B cell (primary cell): ENCODE measurements around the gene SYNGAP1. TPM values are rescaled to one million over a fixed set of nuclear protein-coding genes. Genes with fewer than 3 reads are reported as not detected.

Source experiments
- ATAC-seq: fragments of 200-7000 bp; cut with Tn5 transposase; one replicate; pipeline ENCODE4 v1.10.0; 2021; ENCODE audit warnings: low read depth, mild to moderate bottlenecking, moderate number of reproducible peaks, moderate library complexity
- CTCF ChIA-PET: fragments of 350-600 bp; sonication (Branson Sonifier 250); formaldehyde crosslinking; loops from one replicate; lab custom pipeline; 2021; ENCODE audit warnings: antibody characterized with exemption, inconsistent platforms; lab: Charles Lee
- POLR2A ChIA-PET: fragments of 350-600 bp; sonication (Branson Sonifier 250); formaldehyde crosslinking; loops from one replicate; lab custom pipeline; 2021; ENCODE audit warnings: antibody characterized with exemption; lab: Charles Lee
- DNase-seq: peaks from one replicate; pipeline ENCODE4 v3.0.0; 2013
- H2AFZ ChIP-seq: 2 replicates; pipeline ENCODE4 v1.6.1; 2012; ENCODE audit warnings: mild to moderate bottlenecking, low read depth, low read length; ENCODE audit not compliant: insufficient read depth, poor library complexity, severe bottlenecking
- H3K27ac ChIP-seq, 2 donors: 1 replicate in 1 of 2; 2 replicates in 1 of 2; pipeline ENCODE4 v1.5.1; 2012 to 2013; ENCODE audit warnings: low read length in 2 of 2, mild to moderate bottlenecking in 2 of 2, moderate library complexity in 1 of 2
- H3K27me3 ChIP-seq, 4 experiments: fragments of 200-600 bp in 1 of 4; sonication (generic) in 1 of 4; replicated peaks in 1 of 4; 1 replicate in 2 of 4; 2 replicates in 2 of 4; pipeline versions ENCODE4 v1.6.1 to v1.7.0; 2013 to 2016; ENCODE audit warnings: low read length in 3 of 4, mild to moderate bottlenecking in 2 of 4, mixed read lengths in 1 of 4, moderate library complexity in 1 of 4; ENCODE audit not compliant: insufficient read depth in 4 of 4, control insufficient read depth in 3 of 4; ENCODE audit errors: control extremely low read depth in 1 of 4
- H3K36me3 ChIP-seq, 2 experiments: replicated peaks in 1 of 2; 1 replicate in 1 of 2; 2 replicates in 1 of 2; pipeline versions ENCODE4 v1.6.1 to v1.7.1; 2013; ENCODE audit warnings: low read length in 1 of 2; ENCODE audit not compliant: insufficient read depth in 2 of 2, control insufficient read depth in 1 of 2; ENCODE audit errors: control extremely low read depth in 1 of 2, extremely low read depth in 1 of 2
- H3K4me1 ChIP-seq, 2 donors: fragments of 200-600 bp in 1 of 2; sonication (generic) in 1 of 2; 1 replicate in 1 of 2; 2 replicates in 1 of 2; pipeline versions ENCODE4 v1.5.1 to v1.6.1; 2013 to 2017; ENCODE audit warnings: low read length in 2 of 2; ENCODE audit not compliant: control insufficient read depth in 2 of 2, insufficient read depth in 2 of 2
- H3K4me2 ChIP-seq: replicated peaks from 2 replicates; pipeline ENCODE3; 2012; ENCODE audit warnings: mild to moderate bottlenecking, low read depth, low read length; ENCODE audit not compliant: poor library complexity, severe bottlenecking
- H3K4me3 ChIP-seq, 5 experiments: fragments of 200-600 bp in 1 of 5; sonication (generic) in 1 of 5; 1 replicate in 3 of 5; 2 replicates in 2 of 5; pipeline versions ENCODE4 v1.5.1 to v1.7.0; 2011 to 2016; ENCODE audit warnings: low read length in 4 of 5, mild to moderate bottlenecking in 4 of 5, low read depth in 2 of 5, control low read depth in 1 of 5, moderate library complexity in 1 of 5; ENCODE audit not compliant: insufficient read depth in 1 of 5; ENCODE audit errors: control extremely low read depth in 1 of 5, extremely low read depth in 1 of 5
- H3K79me2 ChIP-seq: fragments of 200-600 bp; sonication (generic); one replicate; pipeline ENCODE4 v1.6.0; 2016; ENCODE audit warnings: low read length; ENCODE audit not compliant: control insufficient read depth, insufficient read depth
- H3K9ac ChIP-seq: fragments of 200-600 bp; sonication (generic); 2 replicates; pipeline ENCODE4 v1.6.1; 2017; ENCODE audit warnings: mild to moderate bottlenecking, low read length, moderate library complexity
- H3K9me3 ChIP-seq, 3 donors: one replicate each; pipeline versions ENCODE4 v1.6.1 to v1.7.1; 2013; ENCODE audit warnings: low read length in 2 of 3; ENCODE audit not compliant: control insufficient read depth in 2 of 3, insufficient read depth in 1 of 3; ENCODE audit errors: control extremely low read depth in 1 of 3
- H4K20me1 ChIP-seq: 2 replicates; pipeline ENCODE4 v1.6.0; 2012; ENCODE audit warnings: mild to moderate bottlenecking, low read length; ENCODE audit not compliant: insufficient read depth, control insufficient read depth, poor library complexity, severe bottlenecking
- H3K27ac Mint-ChIP-seq: one replicate; pipeline ENCODE4 v1.8.0; 2021; ENCODE audit warnings: mixed read lengths
- H3K27me3 Mint-ChIP-seq: one replicate; pipeline ENCODE4 v1.8.0; 2021; ENCODE audit warnings: mixed read lengths
- H3K4me1 Mint-ChIP-seq: one replicate; pipeline ENCODE4 v1.8.0; 2021; ENCODE audit warnings: mixed read lengths
- H3K4me3 Mint-ChIP-seq: one replicate; pipeline ENCODE4 v1.8.0; 2021; ENCODE audit warnings: mixed read lengths
- H3K9me3 Mint-ChIP-seq: one replicate; pipeline ENCODE4 v1.8.0; 2022; ENCODE audit warnings: mixed read lengths; ENCODE audit not compliant: insufficient read depth
- CTCF ChIP-seq: fragments of 200-600 bp; IDR thresholded peaks from one replicate; pipeline ENCODE4 v1.8.0; 2022; ENCODE audit warnings: antibody characterized with exemption, mild to moderate bottlenecking
- EZH2 ChIP-seq: IDR thresholded peaks from 2 replicates; pipeline ENCODE4 v1.6.1; 2012; ENCODE audit warnings: borderline replicate concordance, low read depth, mild to moderate bottlenecking, moderate library complexity, low read length; ENCODE audit not compliant: insufficient read depth, poor library complexity, severe bottlenecking
- WGBS: methylation state at CpG from one replicate; pipeline ENCODE4 v1.1.5; 2013; ENCODE audit warnings: missing lambda C conversion rate; ENCODE audit not compliant: insufficient coverage; 5-methylcytosine and 5-hydroxymethylcytosine counted together
- intact Hi-C: fragments of 100-400 bp; cut with micrococcal nuclease; formaldehyde crosslinking; loops from one replicate; pipeline ENCODE4 v1.10.0; 2022
- polyA plus RNA-seq: library from polyadenylated mRNA; depleted of rRNA; stranded (reverse); fragments of >200 nt; gene quantifications from 2 replicates; pipeline ENCODE4 v1.2.3, GENCODE V29; 2012
- total RNA-seq, 2 donors: library from RNA; stranded (reverse); fragments of 120-200 nt in 1 of 2; gene quantifications; 1 replicate in 1 of 2; 2 replicates in 1 of 2; pipeline versions ENCODE4 v1.2.3 to v1.2.4, GENCODE V29; 2013 to 2022

The SYNGAP1 gene
- total and polyA plus RNA-seq, 2 donors (not counting 1 experiment from before 2014, with no cell fraction given) = 18.6 to 43.0 TPM

- TF ChIP-seq CTCF (no peak), EZH2 (no peak)
- H3K4me2 ChIP-seq = no peak overlapping the region
- H3K79me2 ChIP-seq = peaks cover 25% of the 10 kb centered on the region
- ATAC-seq (no peak), DNase-seq (no peak)
- H3K27ac ChIP-seq = no peak overlapping the region
- no peak overlapping the region for H3K9ac ChIP-seq
- ChIA-PET POLR2A (no interaction called here), CTCF (no interaction called here)
- no peak overlapping the region for H3K4me3 ChIP-seq
- Mint-ChIP-seq H3K4me1 (peaks cover 56% of the 10 kb centered on the region), H3K27ac (peak overlapping the region; percentile 54), H3K9me3 (no peaks in the 10 kb centered on the region), H3K4me3 (no peak overlapping the region), H3K27me3 (peaks cover 4% of the 10 kb centered on the region)
- peaks cover 33 to 50% of the 10 kb centered on the region in 2 donors for H3K4me1 ChIP-seq
- H3K36me3 ChIP-seq = peaks cover 0 to 7% of the 10 kb centered on the region in 2 experiments
- 85% methylated on average over 6 of the region's 6 CpGs for WGBS
- no peak overlapping the region for H2AFZ ChIP-seq
- no peaks in the 10 kb centered on the region for H4K20me1 ChIP-seq
- H3K9me3 ChIP-seq = no peaks in the 10 kb centered on the region
- intact Hi-C loops = no loop called here
- H3K27me3 ChIP-seq = peaks cover 0 to 3% (median 0%) of the 10 kb centered on the region in 4 experiments
These were observed 852 bp downstream of the SYNGAP1 start for GRCh38 chr6:33420491-33421343.

DNA sequence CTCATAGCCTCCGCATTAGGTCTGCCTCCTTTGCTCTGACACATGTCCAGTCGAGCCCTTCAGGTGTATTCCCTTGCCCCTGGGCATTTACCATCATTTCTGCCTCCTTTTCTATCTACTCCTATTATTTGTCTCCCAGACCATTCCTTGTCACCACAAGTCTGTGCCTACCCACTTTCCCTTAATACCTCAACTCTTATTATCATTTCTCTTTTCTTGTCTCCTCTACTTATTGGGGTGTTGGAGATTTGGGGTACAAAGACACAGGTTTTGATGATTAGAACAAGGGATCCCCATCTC, 1.4 kb downstream of the SYNGAP1 start:
- H3K4me3 ChIP-seq = no peak overlapping the region
- ATAC-seq (no peak), DNase-seq (no peak)
- 95% methylated on average over 2 of the region's 2 CpGs for WGBS
- no peaks in the 10 kb centered on the region for H3K9me3 Mint-ChIP-seq
- TF ChIP-seq EZH2 (no peak), CTCF (no peak)
- peaks cover 4% of the 10 kb centered on the region for H3K27me3 Mint-ChIP-seq
- H3K4me1 Mint-ChIP-seq = peaks cover 56% of the 10 kb centered on the region
- peak overlapping the region; percentile 54 for H3K27ac Mint-ChIP-seq
- no peak overlapping the region for H3K4me2 ChIP-seq
- H3K79me2 ChIP-seq = peaks cover 19% of the 10 kb centered on the region
- no peaks in the 10 kb centered on the region for H4K20me1 ChIP-seq
- H3K4me1 ChIP-seq = peaks cover 31 to 47% of the 10 kb centered on the region in 2 donors
- no peak overlapping the region for H3K27ac ChIP-seq
- peaks cover 0 to 1% of the 10 kb centered on the region in 2 experiments for H3K36me3 ChIP-seq
- intact Hi-C loops = no loop called here
- POLR2A ChIA-PET = no interaction called here
- CTCF ChIA-PET = no interaction called here
- peaks cover 0 to 3% (median 0%) of the 10 kb centered on the region in 4 experiments for H3K27me3 ChIP-seq
- H2AFZ ChIP-seq = no peak overlapping the region
- H3K9me3 ChIP-seq = no peaks in the 10 kb centered on the region
- H3K4me3 Mint-ChIP-seq = no peak overlapping the region
- no peak overlapping the region for H3K9ac ChIP-seq
